Endothelial cell of umbilical vein (primary cell): ENCODE results near the gene LPIN2. TPM values are rescaled to one million over a fixed set of nuclear protein-coding genes. Genes with fewer than 3 reads are reported as not detected.

Experiments
- BruUV-seq: library from RNA; stranded (reverse); fragments of 400-500 nt; replicated peaks from 2 replicates; lab custom pipeline; 2021; lab: Mats Ljungman, UMichigan
- CTCF ChIA-PET: fragments of 300-600, 350-600 bp; sonication (Branson Sonifier 250); formaldehyde crosslinking; loops from one replicate; lab custom pipeline; 2021; ENCODE audit warnings: antibody characterized with exemption, inconsistent platforms; lab: Charles Lee
- POLR2A ChIA-PET: fragments of 300-600, 350-600 bp; sonication (Branson Sonifier 250); formaldehyde crosslinking; loops from one replicate; lab custom pipeline; 2021; ENCODE audit warnings: antibody characterized with exemption, inconsistent platforms; lab: Charles Lee
- DNase-seq: peaks from one replicate; pipeline ENCODE4 v3.0.0-alpha.2; 2011; ENCODE audit warnings: low read depth, low spot score
- FAIRE-seq: peaks from 2 replicates; lab custom pipeline; 2011; peaks lifted over from hg19 to GRCh38; lab: Jason Lieb, UNC
- H2AFZ ChIP-seq: 2 replicates; pipeline ENCODE4 v1.6.0; 2012; ENCODE audit warnings: low read depth, low read length, control low read depth, inconsistent platforms
- H3K27ac ChIP-seq: 2 replicates; pipeline ENCODE4 v1.5.1; 2011; ENCODE audit warnings: low read depth, mild to moderate bottlenecking, control low read depth, low read length, moderate library complexity; ENCODE audit not compliant: insufficient read depth
- H3K27me3 ChIP-seq, 2 experiments: 2 replicates each; pipeline versions ENCODE4 v1.6.0 to v1.6.1; 2011; ENCODE audit warnings: low read length in 2 of 2, mixed read lengths in 1 of 2; ENCODE audit not compliant: control insufficient read depth in 2 of 2, insufficient read depth in 2 of 2
- H3K36me3 ChIP-seq, 2 experiments: 2 replicates in 1 of 2; 3 replicates in 1 of 2; pipeline ENCODE4 v1.5.1; 2011; ENCODE audit warnings: low read length in 2 of 2, mild to moderate bottlenecking in 1 of 2, moderate library complexity in 1 of 2; ENCODE audit not compliant: control insufficient read depth in 2 of 2, insufficient read depth in 2 of 2; ENCODE audit errors: extremely low read depth in 1 of 2
- H3K4me1 ChIP-seq: 3 replicates; pipeline ENCODE4 v1.5.1; 2011; ENCODE audit warnings: mild to moderate bottlenecking, low read length; ENCODE audit not compliant: control insufficient read depth, insufficient read depth; ENCODE audit errors: extremely low read depth
- H3K4me2 ChIP-seq: 2 replicates; pipeline ENCODE4 v1.6.1; 2011; ENCODE audit warnings: low read length, control low read depth, mixed read lengths; ENCODE audit not compliant: insufficient read depth
- H3K4me3 ChIP-seq, 3 experiments: fragments of 200-600 bp in 1 of 3; sonication (generic), shearing (Covaris generic) in 1 of 3; replicated peaks in 1 of 3; 2 replicates each; pipeline ENCODE4 v1.5.1; 2011 to 2016; ENCODE audit warnings: control low read depth in 3 of 3, low read length in 3 of 3, mild to moderate bottlenecking in 2 of 3, inconsistent platforms in 1 of 3, low read depth in 1 of 3, moderate library complexity in 1 of 3; ENCODE audit not compliant: insufficient read depth in 1 of 3
- H3K79me2 ChIP-seq: 2 replicates; pipeline ENCODE4 v1.6.0; 2012; ENCODE audit warnings: low read length, inconsistent platforms; ENCODE audit not compliant: control insufficient read depth, insufficient read depth
- H3K9ac ChIP-seq: replicated peaks from 2 replicates; pipeline ENCODE3; 2011; ENCODE audit warnings: low read length, control low read depth; ENCODE audit not compliant: insufficient read depth; ENCODE audit errors: extremely low read depth
- H3K9me1 ChIP-seq: replicated peaks from 3 replicates; pipeline ENCODE4 v1.6.0; 2011; ENCODE audit warnings: mild to moderate bottlenecking, low read length; ENCODE audit not compliant: control insufficient read depth, insufficient read depth; ENCODE audit errors: extremely low read depth
- H3K9me3 ChIP-seq: replicated peaks from 2 replicates; pipeline ENCODE4 v1.5.1; 2012; ENCODE audit warnings: low read length, inconsistent platforms; ENCODE audit not compliant: control insufficient read depth, insufficient read depth
- H4K20me1 ChIP-seq: replicated peaks from 2 replicates; pipeline ENCODE3; 2011; ENCODE audit warnings: mild to moderate bottlenecking, low read length; ENCODE audit not compliant: control insufficient read depth, insufficient read depth; ENCODE audit errors: extremely low read depth
- CTCF ChIP-seq, 2 donors: IDR thresholded peaks; 1 replicate in 1 of 2; 2 replicates in 1 of 2; pipeline ENCODE4 v1.5.1; 2011; ENCODE audit warnings: low read length in 2 of 2, mild to moderate bottlenecking in 2 of 2, moderate library complexity in 2 of 2, control low read depth in 1 of 2, inconsistent platforms in 1 of 2, low read depth in 1 of 2; ENCODE audit not compliant: insufficient read depth in 1 of 2; ENCODE audit errors: extremely low read depth in 1 of 2
- EZH2 ChIP-seq: IDR thresholded peaks from 2 replicates; pipeline ENCODE4 v1.6.1; 2012; ENCODE audit warnings: borderline replicate concordance, low read depth, mild to moderate bottlenecking, moderate library complexity, low read length, inconsistent platforms; ENCODE audit not compliant: severe bottlenecking
- FOS ChIP-seq: IDR thresholded peaks from 2 replicates; pipeline ENCODE4 v1.6.1; 2011; ENCODE audit warnings: mild to moderate bottlenecking, low read length, moderate library complexity, borderline replicate concordance; ENCODE audit not compliant: insufficient read depth
- GATA2 ChIP-seq: IDR thresholded peaks from 2 replicates; pipeline ENCODE4 v1.7.0; 2011; ENCODE audit warnings: low read depth, mild to moderate bottlenecking, moderate library complexity, mixed read lengths, low read length; ENCODE audit not compliant: insufficient read length, insufficient read depth
- JUN ChIP-seq: IDR thresholded peaks from 2 replicates; pipeline ENCODE4 v1.6.1; 2011; ENCODE audit warnings: borderline replicate concordance, low read depth; ENCODE audit not compliant: insufficient read length, insufficient read depth
- MAX ChIP-seq: IDR thresholded peaks from 2 replicates; pipeline ENCODE4 v1.6.1; 2011; ENCODE audit not compliant: insufficient read depth, insufficient read length
- MYC ChIP-seq: IDR thresholded peaks from one replicate; pipeline ENCODE4 v1.6.1; 2011; ENCODE audit warnings: mild to moderate bottlenecking, low read depth, low read length
- POLR2A ChIP-seq: IDR thresholded peaks from 2 replicates; pipeline ENCODE4 v1.6.1; 2012; ENCODE audit warnings: low read depth, mild to moderate bottlenecking, control low read depth, low read length
- POLR2AphosphoS5 ChIP-seq: IDR thresholded peaks from 2 replicates; pipeline ENCODE4 v1.6.1; 2012; ENCODE audit warnings: low read depth, mild to moderate bottlenecking, control low read depth, low read length, moderate library complexity; ENCODE audit not compliant: insufficient read depth
- dilution Hi-C: fragments of 300-500 bp; cut with MboI; formaldehyde crosslinking; loops from one replicate; pipeline ENCODE4 v1.15.0; 2019; ENCODE audit warnings: low sequenced_read_pairs; ENCODE audit not compliant: extremely low pct_ligation_motif_present
- intact Hi-C: fragments of 100-400 bp; cut with micrococcal nuclease; formaldehyde crosslinking; loops from one replicate; pipeline ENCODE4 v1.10.0; 2022
- polyA plus RNA-seq, 4 experiments: library from polyadenylated mRNA; depleted of rRNA in 3 of 4; stranded (reverse) in 3 of 4; unstranded in 1 of 4; fragments of >200 nt; gene quantifications; 2 replicates each; pipeline versions ENCODE4 v1.2.1 to v1.2.3, GENCODE V29; 2011 to 2012; ENCODE audit warnings: missing spikeins in 1 of 4
- total RNA-seq: library from RNA; stranded (reverse); gene quantifications from 2 replicates; pipeline ENCODE4 v1.2.3, GENCODE V29; 2021

The LPIN2 gene
- total and polyA plus RNA-seq, 2 donors (not counting 3 experiments of a cell fraction or from before 2014, with no cell fraction given): 14.7 to 24.4 TPM

GRCh38 chr18:2985628-2986027 lies 27.3 kb downstream of the LPIN2 start:
- ChIA-PET POLR2A (interaction anchor here (0.7 kb wide), 1 partner anchor 49 kb away, joined by 6 read pairs; no protein-coding TSS in a partner anchor), CTCF (interaction anchor here (0.7 to 5.5 kb wide), 35 partner anchors 9 to 278 kb away, joined by 3 to 50 read pairs (median 6); no protein-coding TSS in a partner anchor)
- Histone ChIP-seq H2AFZ (no peak overlapping the region), H4K20me1 (no peaks in the 10 kb centered on the region), H3K4me1 (peaks cover 49% of the 10 kb centered on the region), H3K27me3 (no peaks in the 10 kb centered on the region), H3K9me3 (no peaks in the 10 kb centered on the region), H3K9me1 (no peaks in the 10 kb centered on the region), H3K27ac (no peak overlapping the region), H3K4me3 (no peak overlapping the region), H3K4me2 (no peak overlapping the region), H3K9ac (no peak overlapping the region), H3K36me3 (no peaks in the 10 kb centered on the region), H3K79me2 (peaks cover 82% of the 10 kb centered on the region)
- dilution Hi-C loops (no loop called here), intact Hi-C loops (loop anchor here (1.0 kb wide), 2 partner anchors 53 to 144 kb away; no protein-coding TSS in a partner anchor)
- no TSS peak for BruUV-seq
- DNase-seq (peak; percentile 48), FAIRE-seq (no peak)
- TF ChIP-seq CTCF (IDR thresholded peaks at IDR 0.05; ENCODE audit: extremely low read depth in 1 of 2, insufficient read depth in 1 of 2, low read depth in 1 of 2, low read length in 2 of 2): peak; percentile 26 to 39
- no peak for TF ChIP-seq JUN

- TF ChIP-seq POLR2A (no peak), FOS (no peak), JUN (no peak), MAX (no peak), CTCF (IDR thresholded peaks at IDR 0.05; ENCODE audit: extremely low read depth in 1 of 2, insufficient read depth in 1 of 2, low read depth in 1 of 2, low read length in 2 of 2) (no peak), EZH2 (no peak), MYC (no peak), POLR2AphosphoS5 (no peak), GATA2 (no peak)
- H3K79me2 ChIP-seq: peaks cover 82% of the 10 kb centered on the region
- POLR2A ChIA-PET: no interaction called here
- no peak overlapping the region for H3K4me2 ChIP-seq
- dilution Hi-C loops: no loop called here
- H3K4me3 ChIP-seq: no peak overlapping the region
- no peaks in the 10 kb centered on the region for H4K20me1 ChIP-seq
- no peaks in the 10 kb centered on the region for H3K27me3 ChIP-seq
- no peaks in the 10 kb centered on the region for H3K9me1 ChIP-seq
- no peak overlapping the region for H3K9ac ChIP-seq
- FAIRE-seq (no peak), DNase-seq (peak; percentile 30)
- peaks cover 58% of the 10 kb centered on the region for H3K4me1 ChIP-seq
- H3K9me3 ChIP-seq: no peaks in the 10 kb centered on the region
- no peaks in the 10 kb centered on the region for H3K36me3 ChIP-seq
- intact Hi-C loops: loop anchor here (1.0 to 5.0 kb wide), 3 partner anchors 52 to 168 kb away; no protein-coding TSS in a partner anchor
- no peak overlapping the region for H3K27ac ChIP-seq
- no TSS peak for BruUV-seq
- CTCF ChIA-PET: interaction anchor here (0.8 to 5.5 kb wide), 31 partner anchors 8 to 277 kb away, joined by 3 to 50 read pairs (median 8); no protein-coding TSS in a partner anchor
- H2AFZ ChIP-seq: no peak overlapping the region
Measured at GRCh38 chr18:2984703-2985261, 28.2 kb downstream of the LPIN2 start.
